ENCODE results near the gene CCT5.
A peak's percentile ranks its signal among the peaks of the same experiment; 100 is the strongest.

CCT5 gene

DNA sequence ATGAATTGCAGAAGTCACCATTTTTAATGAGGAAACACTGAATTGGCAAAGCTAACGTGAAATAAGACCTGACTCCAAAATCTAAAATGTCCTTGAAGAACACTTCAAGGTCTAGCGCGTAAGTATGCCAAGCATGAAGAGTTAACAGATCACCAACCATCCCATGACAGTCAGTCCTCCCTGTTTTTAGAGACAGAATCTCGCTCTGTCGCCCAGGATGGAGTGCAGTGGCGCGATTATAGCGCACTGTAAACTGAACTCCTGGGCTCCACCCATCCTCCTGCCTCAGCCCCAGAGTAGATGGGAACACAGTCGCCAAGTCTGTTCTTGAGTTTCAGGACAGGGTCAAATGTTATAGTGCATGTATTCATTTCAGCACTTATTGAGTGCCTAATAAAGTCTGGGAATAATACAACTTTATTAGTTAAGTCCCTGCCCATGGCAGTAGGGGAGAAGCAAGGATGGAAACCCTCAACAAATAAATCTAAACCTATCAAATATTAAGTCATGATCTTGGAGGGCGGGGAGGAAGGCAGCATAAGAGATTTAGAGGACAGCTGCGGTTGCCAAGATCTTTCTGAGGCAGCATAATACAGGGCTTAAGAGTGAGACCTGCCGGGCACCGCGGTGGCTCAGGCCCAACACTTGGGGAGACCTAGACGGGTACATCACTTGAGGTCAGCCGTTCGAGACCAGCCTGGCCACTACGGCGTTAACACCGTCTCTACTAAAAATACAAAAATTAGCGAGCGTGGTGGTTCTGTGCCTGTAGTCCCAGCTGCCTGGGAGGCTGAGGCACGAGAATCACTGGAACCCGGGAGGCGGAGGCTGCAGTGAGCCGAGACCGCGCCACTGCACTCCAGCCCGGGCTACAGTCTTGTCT, 1.5 kb upstream of the CCT5 start:
- Histone ChIP-seq H3K79me2 (ENCODE audit: control insufficient read depth, insufficient read depth, low read length) (peaks cover 34% of the 10 kb centered on the region), H2BK5ac (ENCODE audit: low read length) (no peak overlapping the region), H3K27me3 (ENCODE audit: insufficient read depth, low read length, poor library complexity) (no peaks in the 10 kb centered on the region), H3K27ac (ENCODE audit: low read depth, low read length) (no peak overlapping the region), H3K4me2 (ENCODE audit: low read length) (peak overlapping the region; percentile 34), H3K4ac (ENCODE audit: low read depth, low read length) (peak overlapping the region; percentile 26), H3K9ac (ENCODE audit: low read length) (peak overlapping the region; percentile 89), H2BK120ac (ENCODE audit: low read depth, low read length) (no peak overlapping the region), H3K23ac (ENCODE audit: low read length) (no peak overlapping the region), H3K36me3 (ENCODE audit: control insufficient read depth, insufficient read depth, low read length) (no peaks in the 10 kb centered on the region), H3K4me3 (ENCODE audit: low read length) (no peak overlapping the region), H3K18ac (ENCODE audit: low read length) (no peak overlapping the region), H4K5ac (ENCODE audit: low read length) (no peak overlapping the region), H4K8ac (ENCODE audit: low read depth, low read length) (no peak overlapping the region), H2BK15ac (replicated peaks; ENCODE audit: low read depth) (no peak overlapping the region), H3K79me1 (ENCODE audit: low read length) (peaks cover 4% of the 10 kb centered on the region), H2AK5ac (ENCODE audit: low read length) (no peak overlapping the region), H3K4me1 (ENCODE audit: control insufficient read depth, low read depth, low read length) (peaks cover 4% of the 10 kb centered on the region), H3K56ac (ENCODE audit: low read length) (peak overlapping the region; percentile 93)
- DNase-seq = no peak
- no CpG with 5 or more reads among the region's 29 CpGs for WGBS (ENCODE audit: extremely low coverage, insufficient coverage, low lambda C conversion rate)

DNA sequence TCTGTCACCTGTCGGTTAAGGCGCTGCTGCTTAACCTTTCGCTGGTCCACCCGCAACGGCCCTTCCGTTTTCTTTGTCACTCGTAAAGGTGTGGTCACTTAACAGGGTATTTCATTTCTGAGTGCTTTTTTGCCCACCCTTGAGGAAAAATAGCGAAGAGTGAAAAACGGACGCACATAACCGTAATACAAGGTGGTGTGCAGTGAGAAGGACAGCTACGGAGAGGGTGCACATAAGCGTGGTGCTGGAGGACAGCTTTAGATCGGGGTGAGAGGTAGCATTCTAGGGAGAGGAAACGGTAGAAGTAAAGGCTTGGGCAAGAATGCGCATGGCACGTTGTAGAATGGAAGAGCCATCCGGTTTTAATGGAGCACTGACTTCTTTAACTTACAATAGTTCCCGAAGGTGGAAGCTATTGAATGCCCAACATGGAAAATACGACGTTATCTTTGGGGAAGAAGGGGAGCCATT, 761 bp downstream of the CCT5 start:
- Histone ChIP-seq H2BK120ac (ENCODE audit: low read depth, low read length) (no peak overlapping the region), H3K4me3 (ENCODE audit: low read length) (peak overlapping the region; percentile 100), H4K8ac (ENCODE audit: low read depth, low read length) (no peak overlapping the region), H3K56ac (ENCODE audit: low read length) (peak overlapping the region; percentile 94), H3K4ac (ENCODE audit: low read depth, low read length) (peak overlapping the region; percentile 100), H3K36me3 (ENCODE audit: control insufficient read depth, insufficient read depth, low read length) (peaks cover 2% of the 10 kb centered on the region), H4K5ac (ENCODE audit: low read length) (no peak overlapping the region), H2AK5ac (ENCODE audit: low read length) (peak overlapping the region; percentile 96), H3K18ac (ENCODE audit: low read length) (peak overlapping the region; percentile 72), H3K79me2 (ENCODE audit: control insufficient read depth, insufficient read depth, low read length) (peaks cover 52% of the 10 kb centered on the region), H3K79me1 (ENCODE audit: low read length) (peaks cover 6% of the 10 kb centered on the region), H3K23ac (ENCODE audit: low read length) (peak overlapping the region; percentile 99), H3K27ac (ENCODE audit: low read depth, low read length) (no peak overlapping the region), H2BK5ac (ENCODE audit: low read length) (no peak overlapping the region), H3K4me2 (ENCODE audit: low read length) (peak overlapping the region; percentile 95), H3K27me3 (ENCODE audit: insufficient read depth, low read length, poor library complexity) (no peaks in the 10 kb centered on the region), H3K9ac (ENCODE audit: low read length) (peak overlapping the region; percentile 76), H3K4me1 (ENCODE audit: control insufficient read depth, low read depth, low read length) (peaks cover 4% of the 10 kb centered on the region), H2BK15ac (replicated peaks; ENCODE audit: low read depth) (no peak overlapping the region)
- WGBS (ENCODE audit: extremely low coverage, insufficient coverage, low lambda C conversion rate) = no CpG with 5 or more reads among the region's 21 CpGs
- DNase-seq = peak; percentile 42

DNA sequence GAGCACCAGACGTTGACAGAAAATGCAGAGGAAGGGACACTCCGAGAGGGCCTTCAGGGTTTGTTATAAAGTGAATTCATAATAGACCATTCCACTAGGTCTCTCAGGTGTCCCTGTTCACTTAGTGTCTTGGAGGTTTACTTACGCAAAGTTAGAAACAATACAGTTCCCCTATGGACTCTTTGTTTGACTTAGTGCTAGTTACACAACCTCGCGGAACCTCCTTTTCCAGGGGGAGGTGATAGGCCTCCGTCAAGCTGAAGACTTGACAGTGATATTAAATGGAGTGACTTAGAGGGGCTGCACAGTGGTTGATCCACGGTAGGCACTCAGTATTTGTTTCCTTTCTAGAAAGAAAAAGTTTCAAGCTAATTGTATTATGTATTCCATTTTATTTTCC, 1.3 kb downstream of the CCT5 start:
- no peak overlapping the region for H2BK5ac ChIP-seq (ENCODE audit: low read length)
- WGBS (ENCODE audit: extremely low coverage, insufficient coverage, low lambda C conversion rate) = no CpG with 5 or more reads among the region's 7 CpGs
- no peak for DNase-seq

DNA sequence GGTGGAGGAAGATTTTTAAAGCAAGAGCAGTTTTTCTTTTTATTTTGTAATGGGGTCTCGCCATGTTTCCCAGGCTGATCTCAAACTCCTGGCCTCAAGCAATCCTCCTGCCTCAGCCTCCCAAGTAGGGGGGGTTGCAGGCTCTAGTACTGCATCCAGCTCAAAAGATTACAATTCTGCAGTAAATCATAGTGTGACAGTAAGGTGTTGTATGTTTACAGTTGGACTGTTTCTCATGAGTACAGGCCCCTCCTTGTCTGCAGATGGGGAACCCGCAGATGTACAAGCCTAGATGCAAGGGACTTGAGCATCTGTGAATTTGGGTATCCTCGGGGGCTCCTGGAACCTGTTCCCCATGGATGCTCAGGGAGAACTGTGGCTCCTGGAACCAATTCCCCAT, 3.3 kb downstream of the CCT5 start:
- Histone ChIP-seq H3K18ac (ENCODE audit: low read length) (no peak overlapping the region), H3K4ac (ENCODE audit: low read depth, low read length) (no peak overlapping the region), H2BK120ac (ENCODE audit: low read depth, low read length) (no peak overlapping the region), H3K9ac (ENCODE audit: low read length) (no peak overlapping the region), H3K4me1 (ENCODE audit: control insufficient read depth, low read depth, low read length) (peaks cover 4% of the 10 kb centered on the region), H3K36me3 (ENCODE audit: control insufficient read depth, insufficient read depth, low read length) (peaks cover 12% of the 10 kb centered on the region), H3K79me2 (ENCODE audit: control insufficient read depth, insufficient read depth, low read length) (peaks cover 59% of the 10 kb centered on the region), H3K56ac (ENCODE audit: low read length) (no peak overlapping the region), H3K27ac (ENCODE audit: low read depth, low read length) (no peak overlapping the region), H2AK5ac (ENCODE audit: low read length) (no peak overlapping the region), H3K27me3 (ENCODE audit: insufficient read depth, low read length, poor library complexity) (no peaks in the 10 kb centered on the region), H3K79me1 (ENCODE audit: low read length) (peaks cover 14% of the 10 kb centered on the region), H4K8ac (ENCODE audit: low read depth, low read length) (no peak overlapping the region), H4K5ac (ENCODE audit: low read length) (no peak overlapping the region), H3K23ac (ENCODE audit: low read length) (no peak overlapping the region), H3K4me3 (ENCODE audit: low read length) (no peak overlapping the region), H3K4me2 (ENCODE audit: low read length) (no peak overlapping the region), H2BK5ac (ENCODE audit: low read length) (no peak overlapping the region), H2BK15ac (replicated peaks; ENCODE audit: low read depth) (no peak overlapping the region)
- no CpG with 5 or more reads among the region's 3 CpGs for WGBS (ENCODE audit: extremely low coverage, insufficient coverage, low lambda C conversion rate)
- no peak for DNase-seq

More for the DNA sequence above, 1.3 kb downstream of the CCT5 start:
- H3K4me1 ChIP-seq (ENCODE audit: control insufficient read depth, low read depth, low read length) = peaks cover 4% of the 10 kb centered on the region
- no peak overlapping the region for H2BK120ac ChIP-seq (ENCODE audit: low read depth, low read length)
- H3K23ac ChIP-seq (ENCODE audit: low read length) = no peak overlapping the region
- no peak overlapping the region for H2AK5ac ChIP-seq (ENCODE audit: low read length)
- no peak overlapping the region for H4K5ac ChIP-seq (ENCODE audit: low read length)
- H3K36me3 ChIP-seq (ENCODE audit: control insufficient read depth, insufficient read depth, low read length) = peaks cover 4% of the 10 kb centered on the region
- H3K4me3 ChIP-seq (ENCODE audit: low read length) = peak overlapping the region; percentile 100
- peak overlapping the region; percentile 94 for H3K56ac ChIP-seq (ENCODE audit: low read length)
- H3K18ac ChIP-seq (ENCODE audit: low read length) = no peak overlapping the region
- peak overlapping the region; percentile 76 for H3K9ac ChIP-seq (ENCODE audit: low read length)
- no peak overlapping the region for H4K8ac ChIP-seq (ENCODE audit: low read depth, low read length)
- H3K4me2 ChIP-seq (ENCODE audit: low read length) = peak overlapping the region; percentile 95
- peaks cover 55% of the 10 kb centered on the region for H3K79me2 ChIP-seq (ENCODE audit: control insufficient read depth, insufficient read depth, low read length)
- no peak overlapping the region for H3K27ac ChIP-seq (ENCODE audit: low read depth, low read length)
- H2BK15ac ChIP-seq (replicated peaks; ENCODE audit: low read depth) = no peak overlapping the region
- H3K79me1 ChIP-seq (ENCODE audit: low read length) = peaks cover 7% of the 10 kb centered on the region
- no peak overlapping the region for H3K4ac ChIP-seq (ENCODE audit: low read depth, low read length)
- no peaks in the 10 kb centered on the region for H3K27me3 ChIP-seq (ENCODE audit: insufficient read depth, low read length, poor library complexity)

DNA sequence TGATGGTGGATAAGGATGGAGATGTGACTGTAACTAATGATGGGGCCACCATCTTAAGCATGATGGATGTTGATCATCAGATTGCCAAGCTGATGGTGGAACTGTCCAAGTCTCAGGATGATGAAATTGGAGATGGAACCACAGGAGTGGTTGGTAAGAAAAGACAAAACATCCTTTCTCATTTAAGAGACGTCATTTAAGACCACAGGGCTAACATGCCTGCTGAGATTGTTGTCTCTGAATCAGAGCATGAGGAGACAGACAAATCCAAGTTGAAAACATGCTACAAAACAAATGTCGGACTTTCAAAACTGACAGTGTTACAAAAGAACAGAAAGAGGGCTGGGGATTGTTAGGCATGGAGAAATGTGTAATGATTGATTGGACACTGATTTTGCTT, 4.6 kb downstream of the CCT5 start:
- no CpG with 5 or more reads among the region's 2 CpGs for WGBS (ENCODE audit: extremely low coverage, insufficient coverage, low lambda C conversion rate)

More for the DNA sequence above, 4.6 kb downstream of the CCT5 start:
- H4K8ac ChIP-seq (ENCODE audit: low read depth, low read length) = no peak overlapping the region
- no peak overlapping the region for H3K18ac ChIP-seq (ENCODE audit: low read length)
- H2BK120ac ChIP-seq (ENCODE audit: low read depth, low read length) = no peak overlapping the region
- no peak overlapping the region for H3K27ac ChIP-seq (ENCODE audit: low read depth, low read length)
- peaks cover 14% of the 10 kb centered on the region for H3K79me1 ChIP-seq (ENCODE audit: low read length)
- peaks cover 4% of the 10 kb centered on the region for H3K4me1 ChIP-seq (ENCODE audit: control insufficient read depth, low read depth, low read length)
- no peak overlapping the region for H3K9ac ChIP-seq (ENCODE audit: low read length)
- H3K4ac ChIP-seq (ENCODE audit: low read depth, low read length) = no peak overlapping the region
- H3K4me3 ChIP-seq (ENCODE audit: low read length) = no peak overlapping the region
- no peak overlapping the region for H3K4me2 ChIP-seq (ENCODE audit: low read length)
- H2AK5ac ChIP-seq (ENCODE audit: low read length) = no peak overlapping the region
- H3K36me3 ChIP-seq (ENCODE audit: control insufficient read depth, insufficient read depth, low read length) = peaks cover 18% of the 10 kb centered on the region
- no peaks in the 10 kb centered on the region for H3K27me3 ChIP-seq (ENCODE audit: insufficient read depth, low read length, poor library complexity)
- H4K5ac ChIP-seq (ENCODE audit: low read length) = no peak overlapping the region
- H3K23ac ChIP-seq (ENCODE audit: low read length) = no peak overlapping the region
- peaks cover 62% of the 10 kb centered on the region for H3K79me2 ChIP-seq (ENCODE audit: control insufficient read depth, insufficient read depth, low read length)
- DNase-seq = no peak
- no peak overlapping the region for H2BK15ac ChIP-seq (replicated peaks; ENCODE audit: low read depth)
- H2BK5ac ChIP-seq (ENCODE audit: low read length) = no peak overlapping the region
- no peak overlapping the region for H3K56ac ChIP-seq (ENCODE audit: low read length)

Measured in mesendoderm (in vitro differentiated cells).